Activated T-helper 1 cell treated with anti-CD3 and anti-CD28 coated beads, Interleukin-2, amount 50 U/mL, for 16 hours (primary cell): Measurements from ENCODE around the gene METTL27.
"Not testable (repeated sequence)": the region's sequence is repeated elsewhere in the genome, so short reads cannot be mapped to it uniquely, and the experiment has no call there.

ENCODE experiments used
- DNase-seq, 2 donors: peaks; one replicate each; pipeline ENCODE4 v3.0.0-alpha.2; 2020; ENCODE audit warnings: low read depth in 1 of 2, low spot score in 1 of 2

The METTL27 gene

GRCh38 chr7:73821597-73822285 lies 20.6 kb downstream of the METTL27 start:
- not testable (repeated sequence) for DNase-seq

GRCh38 chr7:73820013-73820412 lies 22.3 kb downstream of the METTL27 start:
- no peak for DNase-seq

GRCh38 chr7:73817121-73817520 lies 25.2 kb downstream of the METTL27 start:
- no peak for DNase-seq

- no peak for DNase-seq
Measured at GRCh38 chr7:73815436-73815835, 26.9 kb downstream of the METTL27 start.

- no peak for DNase-seq
Measured at GRCh38 chr7:73812996-73813395, 29.3 kb downstream of the METTL27 start.

GRCh38 chr7:73811760-73812168 lies 30.6 kb downstream of the METTL27 start:
- peak in 1 of 2 donors; percentile 21 for DNase-seq

GRCh38 chr7:73810998-73811360 lies 31.3 kb downstream of the METTL27 start:
- no peak for DNase-seq

GRCh38 chr7:73809467-73809951 lies 32.8 kb downstream of the METTL27 start:
- no peak for DNase-seq

GRCh38 chr7:73802459-73802858 lies 39.9 kb downstream of the METTL27 start:
- DNase-seq = no peak

GRCh38 chr7:73801577-73801976 lies 40.7 kb downstream of the METTL27 start:
- DNase-seq = no peak

GRCh38 chr7:73799282-73800141 lies 42.8 kb downstream of the METTL27 start:
- DNase-seq = no peak

GRCh38 chr7:73797176-73797575 lies 45.1 kb downstream of the METTL27 start:
- not testable (repeated sequence) for DNase-seq

- DNase-seq = not testable (repeated sequence)
Measured at GRCh38 chr7:73796656-73797055, 45.7 kb downstream of the METTL27 start.

GRCh38 chr7:73795188-73795587 lies 47.1 kb downstream of the METTL27 start:
- DNase-seq = not testable (repeated sequence)

- not testable (repeated sequence) for DNase-seq
Measured at GRCh38 chr7:73791170-73791690, 51.1 kb downstream of the METTL27 start.

- DNase-seq = no peak
Measured at GRCh38 chr7:73789051-73789450, 53.3 kb downstream of the METTL27 start.

GRCh38 chr7:73787786-73788048 lies 54.6 kb downstream of the METTL27 start:
- not testable (repeated sequence) for DNase-seq

GRCh38 chr7:73786588-73786987 lies 55.7 kb downstream of the METTL27 start:
- DNase-seq = no peak
